Esophagus muscularis mucosa (tissue), 4 donors: ENCODE measurements around the gene SPTBN4.

Experiments
- EP300 ChIP-seq: sonication (generic); formaldehyde crosslinking; IDR thresholded peaks from one replicate; pipeline ENCODE4 v1.6.1; 2017; ENCODE audit warnings: antibody characterized with exemption
- POLR2A ChIP-seq: fragments of 450-650 bp; IDR thresholded peaks from one replicate; pipeline ENCODE4 v1.6.1; 2017; ENCODE audit warnings: antibody characterized with exemption, moderate library complexity, mild to moderate bottlenecking, low read depth
- POLR2AphosphoS5 ChIP-seq, 2 donors: sonication (generic); formaldehyde crosslinking; IDR thresholded peaks; one replicate each; pipeline ENCODE4 v1.6.1; 2017; ENCODE audit warnings: antibody characterized with exemption in 2 of 2
- TF ChIP-seq, protein P1 (sequence below), 3 experiments: fragments of 200-600 bp in 2 of 3; fragments of 450-650 bp in 1 of 3; sonication (generic) in 2 of 3; IDR thresholded peaks; one replicate each; pipeline ENCODE4 v1.5.1; 2017 to 2019; ENCODE audit warnings: antibody characterized with exemption in 3 of 3, mild to moderate bottlenecking in 2 of 3, moderate library complexity in 1 of 3

- TF ChIP-seq POLR2AphosphoS5 (IDR thresholded peaks at IDR 0.05), result no peak
- TF ChIP-seq, protein P1, sequence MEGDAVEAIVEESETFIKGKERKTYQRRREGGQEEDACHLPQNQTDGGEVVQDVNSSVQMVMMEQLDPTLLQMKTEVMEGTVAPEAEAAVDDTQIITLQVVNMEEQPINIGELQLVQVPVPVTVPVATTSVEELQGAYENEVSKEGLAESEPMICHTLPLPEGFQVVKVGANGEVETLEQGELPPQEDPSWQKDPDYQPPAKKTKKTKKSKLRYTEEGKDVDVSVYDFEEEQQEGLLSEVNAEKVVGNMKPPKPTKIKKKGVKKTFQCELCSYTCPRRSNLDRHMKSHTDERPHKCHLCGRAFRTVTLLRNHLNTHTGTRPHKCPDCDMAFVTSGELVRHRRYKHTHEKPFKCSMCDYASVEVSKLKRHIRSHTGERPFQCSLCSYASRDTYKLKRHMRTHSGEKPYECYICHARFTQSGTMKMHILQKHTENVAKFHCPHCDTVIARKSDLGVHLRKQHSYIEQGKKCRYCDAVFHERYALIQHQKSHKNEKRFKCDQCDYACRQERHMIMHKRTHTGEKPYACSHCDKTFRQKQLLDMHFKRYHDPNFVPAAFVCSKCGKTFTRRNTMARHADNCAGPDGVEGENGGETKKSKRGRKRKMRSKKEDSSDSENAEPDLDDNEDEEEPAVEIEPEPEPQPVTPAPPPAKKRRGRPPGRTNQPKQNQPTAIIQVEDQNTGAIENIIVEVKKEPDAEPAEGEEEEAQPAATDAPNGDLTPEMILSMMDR (IDR thresholded peaks at IDR 0.05), result no peak
- no peak for TF ChIP-seq EP300
- TF ChIP-seq POLR2A, result no peak
These were observed 2.2 kb downstream of the SPTBN4 start for GRCh38 chr19:40469011-40469410.
